GM21526 (cell line): ENCODE data around the gene PCED1A.
"Not testable (repeated sequence)": the region's sequence is repeated elsewhere in the genome, so short reads cannot be mapped to it uniquely, and the experiment has no call there.

ENCODE experiments used
- ATAC-seq: cut with Tn5 transposase; IDR thresholded peaks from one replicate; pipeline ENCODE4 v1.9.1; 2021; ENCODE audit warnings: moderate library complexity; ENCODE audit not compliant: unreplicated experiment, low FRiP score

PCED1A gene

DNA sequence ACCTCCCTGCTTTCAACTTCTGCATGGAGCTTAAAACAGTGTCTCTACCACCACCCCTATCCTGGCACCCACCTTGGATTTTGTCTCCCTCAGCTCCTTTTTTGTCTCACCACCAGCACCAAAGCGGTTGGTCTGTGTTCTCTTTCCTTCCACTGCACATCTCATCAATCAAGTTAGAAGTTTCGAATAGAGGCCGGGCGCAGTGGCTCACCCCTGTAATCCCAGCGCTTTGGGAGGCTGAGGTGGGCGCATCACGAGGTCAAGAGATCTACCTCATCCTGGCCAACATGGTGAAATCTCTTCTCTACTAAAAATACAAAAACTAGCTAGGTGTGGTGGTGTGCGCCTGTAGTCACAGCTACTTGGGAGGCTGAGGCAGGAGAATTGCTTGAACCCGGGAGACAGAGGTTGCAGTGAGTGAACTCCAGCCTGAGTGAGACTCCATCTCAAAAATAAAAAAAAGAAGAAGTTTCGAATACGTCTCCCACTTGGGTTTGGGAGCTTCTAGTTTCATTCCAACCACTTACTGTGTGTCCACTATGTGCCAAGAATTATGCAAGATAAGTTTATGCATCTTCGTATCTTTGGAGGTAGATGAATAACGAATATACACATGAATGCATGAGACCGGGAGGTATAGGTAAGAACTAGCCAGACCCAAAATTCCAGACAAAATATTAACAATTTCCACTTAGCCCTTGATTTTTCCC is 5.9 kb downstream of the PCED1A start:
- no peak for ATAC-seq

DNA sequence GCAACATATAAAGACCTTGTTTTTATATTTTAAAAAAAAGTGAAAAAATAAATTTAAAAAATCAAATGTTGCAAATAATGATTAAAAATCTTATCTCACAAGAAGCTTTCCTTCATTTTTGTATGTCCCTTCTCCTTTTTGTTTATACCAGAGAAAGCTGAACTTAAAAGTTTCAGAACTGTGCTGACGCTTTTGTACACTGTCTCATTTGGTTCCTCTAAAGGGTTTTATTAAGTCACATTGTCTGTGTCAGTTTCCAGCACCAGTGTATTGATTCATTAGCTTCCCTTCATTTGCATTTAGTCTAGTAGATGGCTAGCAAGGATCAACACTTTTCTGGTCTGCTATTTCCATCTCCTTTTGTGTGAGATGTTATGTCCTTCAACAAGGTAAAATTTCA is 6.7 kb downstream of the PCED1A start:
- no peak for ATAC-seq

DNA sequence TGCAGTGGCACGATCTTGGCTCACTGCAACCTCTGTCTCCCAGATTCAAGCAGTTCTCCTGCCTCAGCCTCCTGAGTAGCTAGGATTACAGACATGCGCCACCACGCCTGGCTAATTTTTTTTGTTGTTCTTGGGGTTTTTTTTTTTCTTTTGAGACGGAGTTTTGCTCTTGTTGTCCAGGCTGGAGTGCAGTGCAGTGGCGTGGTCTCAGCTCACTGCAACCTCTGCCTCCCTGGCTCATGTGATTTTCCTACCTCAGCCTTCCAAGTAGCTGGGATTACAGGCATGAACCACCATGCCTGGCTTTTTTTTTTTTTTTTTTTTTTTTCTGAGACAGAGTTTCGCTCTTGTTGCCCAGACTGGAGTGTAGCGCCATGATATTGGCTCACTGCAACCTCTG is 9.2 kb downstream of the PCED1A start:
- not testable (repeated sequence) for ATAC-seq

DNA sequence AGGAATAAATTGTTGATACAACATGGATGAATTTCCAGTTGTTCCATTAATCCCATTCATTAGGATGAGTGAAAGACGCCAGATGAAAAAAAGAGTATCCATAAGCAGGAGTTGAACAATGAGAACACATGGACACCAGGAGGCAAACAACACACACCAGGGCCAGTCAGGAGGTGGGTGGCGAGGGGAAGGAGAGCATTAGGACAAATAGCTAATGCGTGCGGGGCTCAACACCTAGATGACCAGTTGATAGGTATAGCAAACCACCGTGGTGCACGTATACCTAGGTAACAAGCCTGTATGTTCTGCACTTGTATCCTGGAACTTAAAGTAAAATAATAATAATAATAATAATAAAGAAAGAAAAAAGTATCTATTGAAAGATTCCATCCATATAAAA is 11.1 kb downstream of the PCED1A start:
- no peak for ATAC-seq

DNA sequence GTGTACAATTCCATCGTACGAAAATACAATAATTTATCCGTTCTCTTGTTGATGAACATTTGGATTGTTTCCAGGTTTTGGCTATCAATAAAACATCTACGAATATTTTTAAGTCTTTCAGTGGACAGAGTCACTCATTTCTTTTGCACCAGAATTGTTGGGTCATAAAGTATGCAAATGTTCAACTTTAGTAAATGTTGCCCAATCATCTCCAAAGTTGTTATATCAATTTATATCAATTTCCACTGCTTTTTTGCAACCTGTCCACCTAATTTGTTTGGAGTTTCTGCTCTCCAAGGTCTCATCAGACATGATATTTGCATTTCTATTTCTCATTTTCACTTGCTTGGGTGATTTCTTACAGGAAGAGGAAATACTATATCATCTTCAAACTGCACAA is 13.8 kb downstream of the PCED1A start:
- no peak for ATAC-seq

DNA sequence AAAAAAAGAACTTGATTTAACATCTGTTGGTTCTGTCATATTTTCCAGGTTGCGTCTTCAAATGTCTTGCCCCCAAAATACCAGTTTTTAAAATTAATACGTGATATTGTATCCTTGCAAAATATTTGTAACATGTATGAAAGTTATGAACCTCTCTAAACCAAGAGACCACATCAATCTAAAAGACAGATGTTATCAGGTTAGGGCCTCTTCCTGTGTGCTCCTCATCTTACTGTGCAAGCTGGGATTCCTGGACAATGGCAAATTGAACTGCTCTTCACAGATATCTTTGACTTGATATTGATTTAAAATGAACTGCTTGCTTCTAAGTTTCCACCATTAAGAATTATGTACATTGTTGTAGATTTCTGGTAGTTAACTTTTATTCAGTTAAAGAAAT is 14.7 kb downstream of the PCED1A start:
- no peak for ATAC-seq

DNA sequence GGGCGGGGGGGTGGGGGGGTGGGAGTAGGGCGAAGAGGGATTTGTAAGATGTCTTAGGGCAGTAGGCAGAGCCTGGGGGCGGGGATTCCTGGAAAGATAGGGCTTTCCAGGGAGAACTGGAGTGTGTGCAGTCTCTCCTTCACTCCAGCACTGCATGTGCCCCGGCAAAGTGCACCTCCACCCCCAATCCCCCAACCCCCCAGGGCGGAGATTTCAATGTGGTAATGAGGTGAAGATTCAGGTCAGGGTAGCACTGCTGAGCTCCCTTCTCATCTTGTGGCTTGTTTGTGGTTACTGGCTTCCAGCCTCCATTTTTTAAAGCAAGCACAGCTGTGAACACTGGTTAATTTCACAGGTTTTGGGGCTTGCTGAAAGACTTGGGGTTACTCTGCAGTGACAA is 18.4 kb downstream of the PCED1A start:
- no peak for ATAC-seq

DNA sequence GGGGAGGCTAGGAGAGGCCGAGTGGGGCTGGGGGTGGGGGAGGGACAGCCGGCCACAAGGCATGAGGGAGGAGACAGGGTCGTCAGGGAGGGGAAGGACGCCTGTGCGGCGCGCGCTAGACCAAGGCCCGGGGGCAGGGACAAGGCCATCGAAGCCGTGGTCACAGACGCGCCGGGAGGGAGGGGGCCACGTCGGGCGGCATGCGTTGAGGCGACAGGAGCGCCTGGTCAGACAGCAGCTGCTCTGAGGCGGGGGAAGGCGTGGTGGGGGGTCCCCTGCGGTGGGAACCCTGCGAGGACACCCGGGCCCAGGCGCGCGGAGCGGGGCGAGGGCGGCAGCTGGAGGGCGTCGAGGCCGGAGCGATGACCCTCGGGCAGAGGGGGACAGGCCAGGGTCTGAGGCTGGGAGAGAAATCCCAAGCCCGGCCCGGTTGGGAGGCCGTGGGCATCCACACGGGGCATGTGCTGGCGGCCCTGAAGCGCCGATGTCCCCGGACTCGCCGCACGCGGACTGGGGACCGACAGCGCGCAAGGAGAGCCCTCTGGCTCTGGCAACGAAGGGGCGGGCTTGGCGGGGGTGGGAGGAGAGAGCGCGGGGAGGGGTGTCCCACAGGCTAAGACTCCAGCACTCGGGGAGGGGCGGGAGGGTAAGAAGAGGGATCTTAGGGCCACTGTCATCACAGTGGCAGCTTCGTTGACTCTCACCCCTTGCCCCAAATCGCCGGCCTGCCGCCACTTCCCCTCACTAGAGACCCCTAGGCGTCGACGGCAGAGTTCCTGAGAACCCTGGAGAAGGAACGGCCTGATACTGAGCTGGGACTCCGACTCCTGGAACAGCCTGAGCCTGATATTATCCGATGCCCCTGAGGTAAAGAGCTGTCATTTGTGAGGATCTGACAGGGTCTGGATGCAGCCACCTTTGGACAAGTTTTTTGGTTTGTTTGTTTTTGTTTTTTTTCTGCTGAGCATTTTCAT is 19.3 kb downstream of the PCED1A start:
- ATAC-seq: no peak

DNA sequence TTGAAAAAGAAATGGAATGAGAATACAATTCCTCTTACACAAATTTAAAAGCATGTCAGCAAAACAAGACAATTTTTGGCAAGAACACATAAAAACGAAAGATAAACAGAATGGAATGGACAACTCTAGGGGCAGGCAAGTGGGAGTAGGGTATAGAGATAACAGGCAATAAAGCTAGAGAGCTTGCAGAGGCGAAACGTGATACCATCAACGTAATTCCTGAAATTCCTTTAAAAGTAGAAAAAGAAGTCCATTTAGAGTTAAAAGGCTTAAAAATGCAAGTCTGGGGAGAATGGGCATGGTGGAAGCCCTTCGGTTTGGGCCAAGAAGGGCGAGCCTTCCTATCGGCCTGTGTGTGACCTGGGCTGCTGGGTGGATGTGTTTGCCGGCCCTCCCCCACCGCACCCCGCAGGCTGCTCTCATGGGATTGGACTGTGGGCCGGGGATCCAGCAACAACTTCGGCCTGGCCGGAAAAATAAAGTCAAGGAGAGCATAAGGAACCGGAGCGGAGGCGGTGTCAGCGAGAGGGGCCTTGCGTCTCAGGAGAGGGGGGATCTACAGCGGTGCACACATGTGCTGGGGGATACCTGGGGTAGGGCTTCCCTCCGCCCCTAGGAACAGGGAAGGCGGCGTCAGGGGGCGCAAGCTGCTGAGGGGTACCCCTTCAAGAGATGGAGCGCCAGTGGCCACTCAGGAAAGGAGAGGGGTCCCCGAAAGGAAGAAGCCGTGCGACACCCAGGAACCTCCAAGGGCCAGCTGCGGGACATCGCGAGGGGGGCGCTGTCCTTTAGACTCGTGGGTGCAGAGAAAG is 20.2 kb downstream of the PCED1A start:
- ATAC-seq: no peak

DNA sequence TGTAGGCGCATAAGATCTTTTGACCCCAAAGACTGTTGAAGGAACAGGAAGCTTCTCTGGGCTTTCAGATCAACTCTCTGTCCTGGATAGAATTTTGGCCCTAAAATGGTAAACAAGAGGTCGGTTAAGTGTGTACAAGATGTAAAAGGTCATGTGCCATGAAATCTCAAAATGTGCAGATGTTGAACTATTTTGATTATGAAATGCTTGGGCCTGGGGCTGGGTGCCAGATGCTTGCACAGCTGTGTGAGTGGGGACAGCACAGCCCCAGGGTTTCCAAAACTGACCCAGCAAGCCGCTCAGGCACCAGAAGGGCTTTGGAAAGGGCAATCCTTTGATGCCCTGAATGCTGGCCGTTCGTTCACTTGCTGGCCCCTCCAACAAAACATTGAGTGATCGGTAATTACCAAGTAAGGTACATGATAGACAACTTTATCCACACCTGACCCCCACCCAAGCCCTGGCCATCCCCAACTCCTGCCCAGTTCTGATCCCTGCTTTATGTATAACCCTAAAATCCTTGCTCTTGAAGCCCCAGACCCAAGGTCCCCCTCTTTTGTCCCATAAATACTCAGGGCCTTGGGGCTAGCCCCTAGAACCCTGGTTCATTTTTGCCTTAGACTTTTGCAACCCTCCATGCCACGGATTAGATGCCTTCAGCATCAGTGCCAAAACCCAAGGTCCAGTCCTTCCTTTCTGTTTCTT is 22.4 kb downstream of the PCED1A start:
- no peak for ATAC-seq

DNA sequence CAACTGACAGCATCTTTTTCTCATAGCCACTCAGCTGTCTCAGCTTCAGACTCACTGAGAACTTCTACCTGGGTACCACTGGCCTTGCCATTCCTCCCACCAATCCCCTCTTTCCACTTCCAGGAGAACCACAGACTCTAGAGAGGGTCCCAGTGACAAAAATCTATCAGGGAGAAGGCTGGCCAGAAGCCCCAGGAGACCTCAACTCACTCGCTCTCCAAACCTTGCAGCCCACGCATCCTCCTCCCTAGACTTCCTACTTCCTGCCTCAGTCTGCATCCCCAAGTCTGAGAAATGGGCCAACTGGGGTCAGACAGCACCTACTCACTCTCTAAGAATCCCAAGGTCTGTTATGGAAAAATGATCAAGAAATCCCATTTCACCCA is 23.1 kb downstream of the PCED1A start:
- no peak for ATAC-seq

DNA sequence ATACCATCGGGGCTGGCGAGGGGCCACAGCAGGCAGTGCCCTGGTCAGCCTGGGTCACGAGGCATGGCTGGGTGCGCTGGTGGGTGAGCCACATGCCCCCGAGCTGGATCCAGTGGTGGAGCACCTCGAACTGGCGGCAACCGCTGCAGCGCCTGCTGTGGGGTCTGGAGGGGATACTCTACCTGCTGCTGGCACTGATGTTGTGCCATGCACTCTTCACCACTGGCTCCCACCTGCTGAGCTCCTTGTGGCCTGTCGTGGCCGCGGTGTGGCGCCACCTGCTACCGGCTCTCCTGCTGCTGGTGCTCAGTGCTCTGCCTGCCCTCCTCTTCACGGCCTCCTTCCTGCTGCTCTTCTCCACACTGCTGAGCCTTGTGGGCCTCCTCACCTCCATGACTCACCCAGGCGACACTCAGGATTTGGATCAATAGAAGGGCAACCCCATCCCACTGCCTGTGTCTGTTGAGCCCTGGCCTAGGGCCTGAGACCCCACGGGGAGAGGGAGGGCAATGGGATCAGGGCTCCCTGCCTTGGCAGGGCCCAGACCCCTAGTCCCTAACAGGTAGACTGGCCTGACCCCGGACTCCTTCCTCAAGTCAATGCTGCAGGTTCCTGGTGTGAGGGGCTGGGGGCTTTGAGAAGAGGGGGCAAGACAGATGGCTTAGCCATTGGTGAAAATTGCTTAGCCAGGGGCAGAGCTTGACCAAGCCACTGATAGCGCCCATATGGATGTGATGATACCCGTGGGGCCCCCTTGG is 23.7 kb downstream of the PCED1A start:
- ATAC-seq: no peak

DNA sequence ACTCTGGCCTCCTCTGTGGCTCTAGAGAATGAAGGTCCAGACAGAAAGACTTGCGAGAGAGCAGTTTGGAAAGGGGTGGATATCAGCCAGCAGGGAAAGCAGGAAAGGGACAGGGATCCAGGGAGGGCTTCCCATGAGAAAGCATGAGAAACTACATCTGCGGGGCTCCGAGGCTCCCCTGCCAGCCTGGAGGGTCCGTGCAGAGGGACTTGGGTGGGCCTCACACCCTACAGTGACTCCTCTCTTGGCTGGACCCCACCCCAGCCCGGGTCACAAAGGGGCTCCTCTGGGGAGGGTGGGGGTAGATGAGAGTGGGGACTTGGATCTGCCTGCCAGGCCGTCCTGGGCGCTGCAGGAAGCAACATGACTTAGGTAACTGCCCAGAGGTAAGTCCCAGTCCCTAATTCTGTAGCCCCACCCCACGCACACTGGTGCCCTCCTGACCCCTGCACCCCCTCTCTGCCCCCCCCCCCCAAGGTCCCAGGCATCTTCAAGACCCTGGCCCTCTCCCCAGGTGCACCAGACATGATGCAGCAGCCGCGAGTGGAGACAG is 24.3 kb downstream of the PCED1A start, which contains the start of gene TMEM239:
Gene TMEM239 (plus strand): TSS at position 335 of the 553 bp plus-strand sequence. CDS start 191 bp downstream, at position 526.
- no peak for ATAC-seq

DNA sequence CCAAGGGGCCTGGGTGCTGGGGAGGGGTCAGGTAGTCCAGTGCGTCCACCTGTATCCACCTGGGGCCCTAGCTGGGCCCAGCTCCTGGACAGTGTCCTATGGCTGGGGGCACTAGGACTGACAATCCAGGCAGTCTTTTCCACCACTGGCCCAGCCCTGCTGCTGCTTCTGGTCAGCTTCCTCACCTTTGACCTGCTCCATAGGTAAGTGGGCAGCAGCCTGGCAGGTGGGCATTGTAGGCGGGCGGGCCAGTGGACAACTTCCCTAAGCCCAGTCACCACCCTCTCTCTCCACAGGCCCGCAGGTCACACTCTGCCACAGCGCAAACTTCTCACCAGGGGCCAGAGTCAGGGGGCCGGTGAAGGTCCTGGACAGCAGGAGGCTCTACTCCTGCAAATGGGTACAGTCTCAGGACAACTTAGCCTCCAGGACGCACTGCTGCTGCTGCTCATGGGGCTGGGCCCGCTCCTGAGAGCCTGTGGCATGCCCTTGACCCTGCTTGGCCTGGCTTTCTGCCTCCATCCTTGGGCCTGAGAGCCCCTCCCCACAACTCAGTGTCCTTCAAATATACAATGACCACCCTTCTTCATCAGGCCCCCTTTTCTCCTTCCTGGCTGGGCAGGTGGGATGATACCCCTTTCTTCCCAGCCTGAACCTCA is 25.1 kb downstream of the PCED1A start:
- ATAC-seq: no peak

DNA sequence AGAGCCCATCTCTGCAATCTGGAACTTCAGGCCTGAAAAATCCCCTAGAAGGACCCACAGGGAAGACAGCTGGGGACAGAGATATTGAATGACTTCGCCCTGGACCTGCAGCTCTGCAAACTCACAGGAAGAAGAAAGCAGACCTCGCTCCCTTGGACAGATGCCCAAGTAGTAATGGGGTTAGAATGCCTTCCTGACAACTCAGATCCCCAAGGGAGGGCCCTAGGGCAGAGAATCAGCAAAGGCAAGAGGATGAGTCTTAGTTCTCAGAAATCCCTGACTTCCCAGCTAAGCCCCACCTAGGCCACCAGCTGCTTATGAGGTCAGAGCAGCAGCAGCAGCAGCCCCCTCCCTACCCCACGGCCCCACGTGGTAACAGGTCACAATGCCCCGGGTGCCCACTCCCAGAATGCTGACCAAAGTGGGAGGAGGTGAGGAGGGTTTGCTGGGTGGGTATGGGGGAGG is 25.8 kb downstream of the PCED1A start, which contains the start of gene C20orf141:
Gene C20orf141 (plus strand): TSS at position 401 of the 465 bp plus-strand sequence. CDS start 198 bp downstream, outside the sequence.
- no peak for ATAC-seq

DNA sequence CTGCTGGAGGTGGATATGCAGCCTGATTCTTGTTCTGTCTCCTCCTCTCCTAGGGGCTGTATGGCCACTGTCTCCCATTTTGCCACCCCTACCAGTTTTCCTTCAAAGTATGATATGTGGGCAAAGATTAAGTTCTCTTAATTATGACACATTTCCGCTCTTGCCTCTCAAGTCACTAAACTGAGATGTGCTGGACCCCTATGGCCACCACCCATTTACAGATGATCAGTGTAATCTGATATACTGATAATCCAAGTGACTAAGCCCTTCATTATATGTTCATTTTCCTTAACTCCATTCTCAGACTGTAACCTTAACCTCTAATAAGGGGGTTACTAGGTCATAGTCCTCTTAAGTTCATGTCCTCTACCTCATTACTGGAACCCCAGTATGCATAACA is 26.4 kb downstream of the PCED1A start:
- no peak for ATAC-seq

DNA sequence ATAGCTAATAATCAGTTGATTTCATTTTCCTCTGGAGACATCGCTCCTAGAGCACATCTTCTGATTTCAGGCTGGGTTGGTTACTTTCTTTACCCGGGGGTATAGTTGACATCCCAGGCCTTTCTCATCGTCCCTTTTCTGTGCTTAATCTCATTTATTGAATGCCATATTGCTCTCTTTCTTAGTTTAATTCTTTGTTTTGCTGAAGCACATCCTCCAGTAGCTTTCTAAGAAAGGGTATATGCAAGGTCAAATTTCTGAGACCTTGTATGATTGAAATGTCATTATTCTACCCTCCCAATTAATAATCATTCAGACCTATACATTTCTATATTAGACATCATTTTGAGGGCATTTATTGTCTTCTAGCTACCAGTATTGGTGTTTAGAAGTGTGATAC is 28.3 kb downstream of the PCED1A start:
- ATAC-seq: no peak

DNA sequence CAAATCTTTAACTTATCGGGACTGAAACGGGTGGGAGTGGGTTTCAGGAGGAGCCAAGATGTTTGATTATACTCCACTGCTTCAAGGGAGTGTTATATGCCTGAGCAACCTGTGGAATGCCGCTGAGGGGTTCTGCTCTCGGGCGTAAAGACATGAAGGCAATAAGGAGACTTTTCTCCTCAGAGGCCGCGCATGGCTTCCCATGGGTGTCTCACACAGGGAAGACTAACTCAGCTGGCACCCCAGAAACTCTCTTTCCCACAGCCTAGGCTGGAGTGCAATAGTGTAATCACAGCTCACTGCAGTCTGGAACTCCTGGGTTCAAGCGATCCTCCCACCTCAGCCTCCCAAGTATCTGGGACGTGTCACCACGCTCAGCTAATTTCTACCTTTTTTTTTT is 30.8 kb downstream of the PCED1A start:
- ATAC-seq: no peak
